Measurements from ENCODE around the gene VWA3B.

Gene VWA3B

DNA sequence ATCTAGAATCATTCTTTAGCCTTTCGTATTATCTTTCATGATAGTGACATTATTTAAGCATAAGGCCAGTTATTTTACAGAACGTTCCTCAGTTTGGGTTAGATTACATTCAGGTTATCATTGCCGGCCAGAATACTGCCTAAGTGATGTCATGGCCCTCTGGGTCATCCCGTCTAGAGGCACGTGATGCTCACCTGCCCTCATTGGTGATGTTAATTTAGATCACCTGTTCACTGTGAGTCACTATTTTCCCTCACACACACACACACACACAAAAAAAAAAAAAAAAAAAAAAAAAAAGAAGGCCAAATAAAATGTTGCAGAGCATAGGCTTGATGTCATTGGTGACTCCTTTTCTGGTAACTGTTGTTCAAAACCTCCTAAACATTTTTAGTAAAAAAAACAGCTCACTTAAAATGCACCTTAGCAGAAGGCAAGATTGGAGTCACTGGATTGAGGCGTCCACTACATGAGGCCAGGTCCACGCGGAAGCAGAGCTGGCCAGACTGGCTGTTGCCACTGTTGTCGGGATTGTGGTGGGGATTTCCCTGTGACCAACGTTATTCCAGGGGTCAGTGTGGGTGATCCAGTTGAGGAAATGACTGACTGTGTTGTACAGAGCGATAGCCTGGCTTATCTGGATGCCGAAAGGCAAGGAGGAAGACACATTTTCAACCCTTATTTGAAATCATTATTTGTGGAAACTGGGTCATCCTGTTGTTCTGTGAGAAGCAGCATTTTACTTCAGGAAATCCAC lies 207.1 kb downstream of the VWA3B start:
- H3K36me3 ChIP-seq (ENCODE audit: insufficient read depth, low read length) = no peaks in the 10 kb centered on the region
- DNase-seq (ENCODE audit: low read depth, low spot score) = no peak
- TF ChIP-seq FOXP2 (optimal IDR thresholded peaks at IDR 0.05; ENCODE audit: control extremely low read depth, extremely low read length, insufficient read depth) (no peak), EZH2 (IDR thresholded peaks at IDR 0.05) (no peak), POLR2AphosphoS5 (IDR thresholded peaks at IDR 0.05; ENCODE audit: borderline replicate concordance, low read depth, low read length) (no peak)
- no peaks in the 10 kb centered on the region for H3K9me3 ChIP-seq (ENCODE audit: low read depth, low read length)
- no peak overlapping the region for H3K9ac ChIP-seq (ENCODE audit: insufficient read length)
- H3K4me3 ChIP-seq = no peak overlapping the region
- H3K27ac ChIP-seq = no peak overlapping the region

DNA sequence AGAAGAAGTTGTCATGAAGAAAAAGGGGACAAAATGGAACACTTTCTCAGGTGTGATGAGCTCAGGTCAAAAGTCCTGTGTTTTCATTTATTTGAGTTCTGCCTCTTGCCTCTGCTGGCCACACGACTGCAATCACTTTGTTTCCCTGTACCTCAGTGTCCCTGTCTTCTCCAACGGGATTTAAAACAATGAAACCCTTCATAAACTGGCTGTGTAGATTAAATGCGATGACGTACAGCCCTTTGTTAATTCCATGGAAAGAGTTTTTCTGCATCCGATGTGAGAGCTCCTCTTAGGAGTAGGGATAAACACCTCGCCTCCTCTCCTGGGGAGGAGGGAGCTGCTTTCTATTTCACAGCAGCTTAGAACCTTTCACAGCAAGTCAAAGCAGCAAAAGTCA lies 207.7 kb downstream of the VWA3B start:
- H3K27ac ChIP-seq = no peak overlapping the region
- TF ChIP-seq FOXP2 (optimal IDR thresholded peaks at IDR 0.05; ENCODE audit: control extremely low read depth, extremely low read length, insufficient read depth) (no peak), EZH2 (IDR thresholded peaks at IDR 0.05) (no peak), POLR2AphosphoS5 (IDR thresholded peaks at IDR 0.05; ENCODE audit: borderline replicate concordance, low read depth, low read length) (no peak)
- no peak overlapping the region for H3K9ac ChIP-seq (ENCODE audit: insufficient read length)
- H3K9me3 ChIP-seq (ENCODE audit: low read depth, low read length) = no peaks in the 10 kb centered on the region
- H3K4me3 ChIP-seq = no peak overlapping the region
- H3K36me3 ChIP-seq (ENCODE audit: insufficient read depth, low read length) = no peaks in the 10 kb centered on the region
- no peak for DNase-seq (ENCODE audit: low read depth, low spot score)

DNA sequence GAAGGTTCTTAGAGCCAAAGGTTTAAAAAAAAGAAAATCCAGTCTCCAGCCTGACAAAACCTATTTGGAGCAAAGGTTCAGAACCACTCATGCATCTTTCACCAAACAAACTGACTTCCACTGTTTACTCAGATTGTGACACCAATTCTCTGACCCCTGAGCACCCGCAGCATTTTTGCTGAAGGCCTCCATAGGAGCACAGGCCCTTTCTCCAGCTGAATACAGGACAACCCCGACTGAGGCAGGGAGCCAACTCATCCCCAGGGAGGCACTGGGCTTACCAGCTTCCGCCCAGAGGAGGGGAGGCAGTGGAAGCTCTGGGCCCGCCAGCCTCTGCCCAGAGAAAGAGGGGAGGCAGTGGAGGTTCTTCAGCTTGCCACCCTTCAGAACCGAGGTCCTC lies 208.3 kb downstream of the VWA3B start:
- no peaks in the 10 kb centered on the region for H3K9me3 ChIP-seq (ENCODE audit: low read depth, low read length)
- H3K4me3 ChIP-seq = no peak overlapping the region
- no peak for TF ChIP-seq FOXP2 (optimal IDR thresholded peaks at IDR 0.05; ENCODE audit: control extremely low read depth, extremely low read length, insufficient read depth)
- TF ChIP-seq EZH2 (IDR thresholded peaks at IDR 0.05) = no peak
- no peak for TF ChIP-seq POLR2AphosphoS5 (IDR thresholded peaks at IDR 0.05; ENCODE audit: borderline replicate concordance, low read depth, low read length)
- no peaks in the 10 kb centered on the region for H3K36me3 ChIP-seq (ENCODE audit: insufficient read depth, low read length)
- H3K27ac ChIP-seq = no peak overlapping the region
- DNase-seq (ENCODE audit: low read depth, low spot score) = no peak
- H3K9ac ChIP-seq (ENCODE audit: insufficient read length) = no peak overlapping the region

DNA sequence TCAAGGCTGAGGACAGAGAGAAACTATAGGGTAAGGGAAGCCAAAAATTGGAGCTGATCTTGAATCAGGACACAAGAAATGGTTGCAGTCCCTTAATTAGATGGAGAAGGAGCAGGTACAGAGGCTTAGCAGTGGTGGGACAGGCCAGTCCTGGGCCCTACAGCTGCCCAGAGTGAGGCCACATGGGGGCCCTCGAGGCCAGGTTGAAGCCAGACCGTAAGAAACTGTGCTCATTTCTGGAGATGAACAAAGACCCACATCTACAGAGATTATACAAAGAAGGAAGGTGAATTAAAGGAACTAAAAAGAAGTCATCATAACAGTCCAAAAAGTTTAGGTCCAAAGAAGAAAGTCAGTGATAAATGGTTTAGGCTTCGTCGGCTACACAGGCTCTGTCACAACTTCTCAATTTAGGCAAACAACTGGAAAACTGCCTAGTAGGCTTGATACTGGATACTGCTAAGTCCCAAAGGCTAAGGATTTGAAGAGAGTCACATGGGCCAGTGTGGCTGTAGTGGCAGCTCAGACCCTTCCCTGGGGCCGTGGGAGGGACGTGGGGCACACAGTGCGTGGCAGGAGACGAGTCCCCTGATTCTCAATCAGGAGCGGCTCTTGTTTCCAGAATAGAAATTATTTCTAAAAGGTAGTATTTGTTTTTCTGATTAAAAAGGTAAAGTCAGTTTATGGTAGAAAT lies 208.9 kb downstream of the VWA3B start:
- no peak overlapping the region for H3K9ac ChIP-seq (ENCODE audit: insufficient read length)
- H3K9me3 ChIP-seq (ENCODE audit: low read depth, low read length) = no peaks in the 10 kb centered on the region
- no peak for DNase-seq (ENCODE audit: low read depth, low spot score)
- no peak overlapping the region for H3K4me3 ChIP-seq
- TF ChIP-seq FOXP2 (optimal IDR thresholded peaks at IDR 0.05; ENCODE audit: control extremely low read depth, extremely low read length, insufficient read depth) = no peak
- no peak for TF ChIP-seq EZH2 (IDR thresholded peaks at IDR 0.05)
- TF ChIP-seq POLR2AphosphoS5 (IDR thresholded peaks at IDR 0.05; ENCODE audit: borderline replicate concordance, low read depth, low read length) = no peak
- no peak overlapping the region for H3K27ac ChIP-seq
- no peaks in the 10 kb centered on the region for H3K36me3 ChIP-seq (ENCODE audit: insufficient read depth, low read length)

DNA sequence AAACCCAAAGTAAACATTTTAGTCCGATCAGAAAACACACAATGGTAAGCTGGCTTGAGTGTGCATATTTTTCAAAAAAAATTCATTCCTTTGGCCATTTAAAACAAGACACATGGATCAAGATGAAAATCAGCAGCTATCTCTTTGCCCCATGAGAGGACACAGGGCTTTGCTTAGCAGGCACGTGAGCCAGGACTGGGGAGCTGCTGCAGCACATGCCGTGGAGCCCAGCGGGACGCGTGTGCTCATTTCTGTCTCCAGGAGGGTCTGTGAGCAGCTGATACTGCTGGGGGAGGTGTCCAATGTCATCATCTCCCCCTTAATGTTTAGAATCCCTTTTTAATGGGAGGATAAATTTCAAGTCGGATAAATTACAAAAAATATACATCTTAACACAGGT lies 209.5 kb downstream of the VWA3B start:
- no peak overlapping the region for H3K9ac ChIP-seq (ENCODE audit: insufficient read length)
- no peak overlapping the region for H3K27ac ChIP-seq
- H3K36me3 ChIP-seq (ENCODE audit: insufficient read depth, low read length) = no peaks in the 10 kb centered on the region
- TF ChIP-seq POLR2AphosphoS5 (IDR thresholded peaks at IDR 0.05; ENCODE audit: borderline replicate concordance, low read depth, low read length) = no peak
- TF ChIP-seq EZH2 (IDR thresholded peaks at IDR 0.05) = no peak
- no peak for TF ChIP-seq FOXP2 (optimal IDR thresholded peaks at IDR 0.05; ENCODE audit: control extremely low read depth, extremely low read length, insufficient read depth)
- no peak overlapping the region for H3K4me3 ChIP-seq
- H3K9me3 ChIP-seq (ENCODE audit: low read depth, low read length) = no peaks in the 10 kb centered on the region
- DNase-seq (ENCODE audit: low read depth, low spot score) = no peak

DNA sequence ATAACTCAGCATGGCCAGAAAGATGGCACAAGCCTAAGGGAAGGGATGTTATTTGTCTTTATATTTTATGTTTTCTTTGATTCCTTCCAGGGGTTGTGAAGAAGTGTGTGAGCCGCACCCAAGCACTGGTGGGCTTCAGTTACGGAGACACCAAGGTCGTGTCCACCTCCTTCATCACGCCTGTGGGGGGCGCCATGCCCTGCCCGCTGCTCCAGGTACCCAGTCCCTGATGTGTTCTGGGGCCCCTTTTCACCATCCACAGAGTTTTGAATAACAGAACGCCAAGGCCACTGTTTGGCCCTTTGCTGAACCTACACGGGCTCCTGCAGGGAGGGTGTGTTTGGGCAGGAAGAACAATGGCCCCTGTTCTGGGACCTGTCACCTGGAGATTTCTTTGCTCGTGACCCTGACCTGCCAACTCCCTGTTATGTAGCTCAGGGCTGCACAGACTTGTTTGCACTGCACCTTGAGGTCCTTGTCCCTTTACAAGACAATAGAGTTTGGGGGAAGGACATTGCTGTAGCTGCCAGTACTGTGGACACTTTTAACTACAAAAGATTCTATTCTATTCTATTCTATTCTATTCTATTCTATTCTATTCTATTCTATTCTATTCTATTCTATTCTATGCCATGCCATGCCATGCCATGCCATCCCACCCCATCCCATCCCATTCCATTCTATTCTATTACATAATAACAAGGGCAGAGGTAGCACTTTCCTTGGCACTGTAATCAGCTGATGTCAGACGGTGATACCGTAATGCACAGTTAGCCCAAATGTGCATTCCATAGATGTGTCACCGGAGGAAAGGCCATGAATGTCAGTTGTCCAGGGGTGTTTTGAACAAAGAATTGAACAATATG lies 211.1 kb downstream of the VWA3B start:
- TF ChIP-seq FOXP2 (optimal IDR thresholded peaks at IDR 0.05; ENCODE audit: control extremely low read depth, extremely low read length, insufficient read depth) (no peak), EZH2 (IDR thresholded peaks at IDR 0.05) (no peak), POLR2AphosphoS5 (IDR thresholded peaks at IDR 0.05; ENCODE audit: borderline replicate concordance, low read depth, low read length) (no peak)
- Histone ChIP-seq H3K4me3 (no peak overlapping the region), H3K27ac (no peak overlapping the region), H3K9me3 (ENCODE audit: low read depth, low read length) (no peaks in the 10 kb centered on the region), H3K36me3 (ENCODE audit: insufficient read depth, low read length) (no peaks in the 10 kb centered on the region), H3K9ac (ENCODE audit: insufficient read length) (no peak overlapping the region)
- no peak for DNase-seq (ENCODE audit: low read depth, low spot score)

DNA sequence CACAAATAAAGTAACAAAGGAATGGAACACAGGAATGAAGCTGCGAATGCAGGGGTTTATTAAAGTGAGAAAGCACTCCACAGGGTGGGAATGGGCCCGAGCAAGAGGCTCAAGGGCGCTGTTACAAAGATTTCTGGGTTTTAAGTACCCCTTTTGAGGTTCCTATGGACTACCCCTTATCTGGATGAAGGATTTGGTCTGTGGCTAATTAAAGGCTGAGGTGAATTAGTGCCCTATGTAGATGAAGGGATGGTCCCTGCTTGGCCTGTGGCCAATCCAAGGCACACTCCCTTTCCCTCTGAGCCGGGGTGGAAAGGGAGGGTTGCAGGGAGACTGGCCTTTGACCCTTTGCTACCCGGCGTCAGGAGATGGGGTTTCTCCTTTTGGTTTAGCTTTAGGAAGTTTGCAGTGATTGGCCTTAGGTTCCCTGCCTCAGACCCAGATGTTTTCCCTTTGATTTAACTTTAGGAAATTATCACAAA lies 211.8 kb downstream of the VWA3B start:
- no peak for DNase-seq (ENCODE audit: low read depth, low spot score)
- Histone ChIP-seq H3K4me3 (no peak overlapping the region), H3K9ac (ENCODE audit: insufficient read length) (no peak overlapping the region), H3K9me3 (ENCODE audit: low read depth, low read length) (no peaks in the 10 kb centered on the region), H3K27ac (no peak overlapping the region), H3K36me3 (ENCODE audit: insufficient read depth, low read length) (no peaks in the 10 kb centered on the region)
- TF ChIP-seq FOXP2 (optimal IDR thresholded peaks at IDR 0.05; ENCODE audit: control extremely low read depth, extremely low read length, insufficient read depth) = no peak
- TF ChIP-seq EZH2 (IDR thresholded peaks at IDR 0.05) = no peak
- no peak for TF ChIP-seq POLR2AphosphoS5 (IDR thresholded peaks at IDR 0.05; ENCODE audit: borderline replicate concordance, low read depth, low read length)
